H1 (cell line): ENCODE data around the gene MAGI2.

ENCODE experiments used
- EP300 ChIP-seq, 2 experiments: IDR thresholded peaks; 1 replicate in 1 of 2; 2 replicates in 1 of 2; pipeline ENCODE4 v1.6.1; 2011 to 2012; ENCODE audit warnings: low read depth in 2 of 2, low read length in 2 of 2, mild to moderate bottlenecking in 2 of 2, borderline replicate concordance in 1 of 2, inconsistent platforms in 1 of 2, moderate library complexity in 1 of 2
- FOSL1 ChIP-seq: IDR thresholded peaks from 2 replicates; pipeline ENCODE4 v1.6.1; 2011; ENCODE audit warnings: mild to moderate bottlenecking, low read depth, low read length, moderate library complexity; ENCODE audit not compliant: insufficient read depth
- NANOG ChIP-seq: IDR thresholded peaks from 2 replicates; pipeline ENCODE4 v1.6.1; 2011; ENCODE audit warnings: low read length, low read depth, mild to moderate bottlenecking, inconsistent platforms; ENCODE audit not compliant: insufficient read depth, poor library complexity, severe bottlenecking
- NRF1 ChIP-seq: IDR thresholded peaks from 2 replicates; pipeline ENCODE4 v1.6.1; 2011; ENCODE audit warnings: mild to moderate bottlenecking, low read depth, low read length, improper control_type of control experiment
- RAD21 ChIP-seq, 2 experiments: IDR thresholded peaks in 1 of 2; conservative IDR thresholded peaks in 1 of 2; 2 replicates each; pipeline ENCODE4 v1.6.1; 2011; ENCODE audit warnings: low read depth in 2 of 2, low read length in 2 of 2, improper control_type of control experiment in 1 of 2, inconsistent platforms in 1 of 2, mild to moderate bottlenecking in 1 of 2, moderate library complexity in 1 of 2
- TEAD4 ChIP-seq: IDR thresholded peaks from 2 replicates; pipeline ENCODE4 v1.6.1; 2012; ENCODE audit warnings: low read depth, low read length, inconsistent platforms, mixed read lengths
- ZNF274 ChIP-seq: IDR thresholded peaks from 2 replicates; pipeline ENCODE4 v1.7.0; 2012; ENCODE audit warnings: low read length, borderline replicate concordance; ENCODE audit errors: extremely low read depth
- TF ChIP-seq, protein P1 (sequence below), 3 experiments: IDR thresholded peaks; 1 replicate in 2 of 3; 2 replicates in 1 of 3; pipeline versions ENCODE4 v1.5.1 to v1.6.1; 2011; ENCODE audit warnings: low read length in 3 of 3, mild to moderate bottlenecking in 3 of 3, inconsistent platforms in 2 of 3, low read depth in 1 of 3, moderate library complexity in 1 of 3; ENCODE audit not compliant: insufficient read depth in 1 of 3; ENCODE audit errors: control extremely low read depth in 1 of 3

DNA sequence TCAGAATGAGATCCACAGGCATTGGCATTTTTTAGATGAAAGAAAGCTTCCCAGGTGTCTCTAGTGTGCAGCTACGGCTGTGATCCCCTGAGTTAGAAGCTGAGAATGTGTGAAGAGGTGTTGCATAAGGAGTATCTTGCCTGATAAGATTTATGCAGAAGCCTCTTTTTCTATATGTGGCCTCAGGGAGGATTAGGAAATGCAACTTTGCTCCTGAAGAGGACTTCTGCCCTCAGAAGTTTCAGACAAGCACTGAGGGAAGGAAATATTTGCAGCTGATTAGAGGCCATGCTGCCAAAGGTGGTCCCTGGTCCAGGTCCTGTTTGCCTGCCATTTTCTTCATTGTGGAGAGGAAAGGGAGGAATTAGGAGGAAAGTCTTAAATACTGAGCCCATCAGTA lies 1103.1 kb downstream of the MAGI2 start:
- TF ChIP-seq ZNF274 (no peak), TEAD4 (no peak), RAD21 (IDR thresholded peaks at IDR 0.05 in 1 of 2, conservative IDR thresholded peaks at IDR 0.05 in 1 of 2; ENCODE audit: low read depth in 2 of 2, low read length in 2 of 2) (no peak), EP300 (IDR thresholded peaks at IDR 0.05; ENCODE audit: borderline replicate concordance in 1 of 2, low read depth in 2 of 2, low read length in 2 of 2) (no peak), FOSL1 (no peak), NANOG (no peak), NRF1 (no peak)
- TF ChIP-seq, protein P1, sequence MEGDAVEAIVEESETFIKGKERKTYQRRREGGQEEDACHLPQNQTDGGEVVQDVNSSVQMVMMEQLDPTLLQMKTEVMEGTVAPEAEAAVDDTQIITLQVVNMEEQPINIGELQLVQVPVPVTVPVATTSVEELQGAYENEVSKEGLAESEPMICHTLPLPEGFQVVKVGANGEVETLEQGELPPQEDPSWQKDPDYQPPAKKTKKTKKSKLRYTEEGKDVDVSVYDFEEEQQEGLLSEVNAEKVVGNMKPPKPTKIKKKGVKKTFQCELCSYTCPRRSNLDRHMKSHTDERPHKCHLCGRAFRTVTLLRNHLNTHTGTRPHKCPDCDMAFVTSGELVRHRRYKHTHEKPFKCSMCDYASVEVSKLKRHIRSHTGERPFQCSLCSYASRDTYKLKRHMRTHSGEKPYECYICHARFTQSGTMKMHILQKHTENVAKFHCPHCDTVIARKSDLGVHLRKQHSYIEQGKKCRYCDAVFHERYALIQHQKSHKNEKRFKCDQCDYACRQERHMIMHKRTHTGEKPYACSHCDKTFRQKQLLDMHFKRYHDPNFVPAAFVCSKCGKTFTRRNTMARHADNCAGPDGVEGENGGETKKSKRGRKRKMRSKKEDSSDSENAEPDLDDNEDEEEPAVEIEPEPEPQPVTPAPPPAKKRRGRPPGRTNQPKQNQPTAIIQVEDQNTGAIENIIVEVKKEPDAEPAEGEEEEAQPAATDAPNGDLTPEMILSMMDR (IDR thresholded peaks at IDR 0.05; ENCODE audit: control extremely low read depth in 1 of 3, insufficient read depth in 1 of 3, low read depth in 1 of 3, low read length in 3 of 3), result no peak
